Iris pigment epithelial cell (primary cell): Measurements from ENCODE around the gene PIN1.

Experiments used
- DNase-seq: peaks from one replicate; pipeline ENCODE4 v3.0.0-alpha.2; 2011; ENCODE audit warnings: low read depth

The PIN1 gene

DNA sequence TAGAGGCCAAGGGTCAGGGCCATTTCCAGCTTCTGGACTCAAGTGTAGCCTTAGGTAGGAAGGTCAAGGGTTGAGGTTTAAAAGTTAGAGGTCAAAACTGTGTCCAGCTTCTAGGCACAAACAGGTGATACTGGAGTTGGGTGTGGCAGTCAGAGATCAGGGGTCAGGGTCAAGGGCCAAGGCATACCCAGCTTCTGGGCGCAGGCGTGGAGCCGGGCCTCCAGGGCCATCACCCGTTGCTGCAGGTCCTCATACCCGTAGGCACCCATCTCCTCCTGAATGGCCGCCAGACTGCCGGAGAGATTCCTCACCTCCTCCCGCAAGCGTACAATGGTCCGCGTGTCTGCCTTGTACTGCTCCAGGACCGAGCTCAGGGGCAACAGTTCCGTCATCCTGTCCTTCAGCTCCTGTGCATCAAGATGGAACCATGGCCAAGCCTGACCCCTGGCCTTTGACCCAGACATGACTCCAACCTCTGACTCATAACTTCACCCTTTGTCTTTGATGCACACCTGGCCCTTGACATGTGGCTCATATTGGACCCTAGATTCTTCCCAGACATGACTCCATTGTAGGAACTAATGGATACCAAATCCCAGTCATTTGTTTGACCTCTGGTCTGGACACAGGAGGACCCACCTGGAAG is 22.1 kb downstream of the PIN1 start:
- DNase-seq, result no peak

DNA sequence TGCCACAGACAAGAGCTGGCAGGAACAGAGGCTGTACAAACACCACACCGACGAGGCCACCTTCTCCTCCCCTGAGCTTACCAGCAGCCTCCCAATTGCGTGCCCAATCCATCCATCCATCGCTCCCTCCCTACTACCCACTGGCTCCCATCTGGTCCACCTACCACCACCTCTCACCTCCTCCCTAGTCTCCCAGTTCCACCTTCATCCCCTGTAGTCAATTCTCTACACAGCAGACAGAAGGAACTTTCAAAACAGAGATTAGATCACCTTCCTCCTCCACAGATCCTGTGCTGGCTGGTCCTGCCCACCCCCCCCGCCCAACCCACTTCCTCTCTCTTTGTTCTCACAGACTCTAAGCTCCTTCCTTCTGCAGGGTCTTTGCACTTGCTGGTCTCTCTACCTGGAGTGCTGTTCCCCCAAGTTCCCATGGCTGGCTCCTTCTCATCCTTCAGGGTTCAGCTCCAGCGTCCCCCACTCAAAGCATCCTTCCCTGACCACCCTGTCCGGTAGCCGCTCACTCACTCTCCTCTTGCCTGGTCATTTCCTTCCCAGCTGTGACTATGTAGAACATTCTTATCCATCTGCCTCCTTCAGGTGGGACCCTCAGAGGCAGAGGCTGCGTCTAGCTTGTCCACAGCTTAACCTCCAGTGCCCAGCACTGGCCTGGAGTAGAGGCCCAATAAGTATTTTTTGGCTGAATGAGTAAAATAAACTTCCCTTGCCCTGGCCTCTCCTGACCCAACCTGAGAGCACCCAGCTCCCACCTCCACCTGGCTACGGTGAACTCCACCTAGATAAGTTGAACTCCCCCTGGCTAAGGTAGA is 23.0 kb downstream of the PIN1 start:
- no peak for DNase-seq

DNA sequence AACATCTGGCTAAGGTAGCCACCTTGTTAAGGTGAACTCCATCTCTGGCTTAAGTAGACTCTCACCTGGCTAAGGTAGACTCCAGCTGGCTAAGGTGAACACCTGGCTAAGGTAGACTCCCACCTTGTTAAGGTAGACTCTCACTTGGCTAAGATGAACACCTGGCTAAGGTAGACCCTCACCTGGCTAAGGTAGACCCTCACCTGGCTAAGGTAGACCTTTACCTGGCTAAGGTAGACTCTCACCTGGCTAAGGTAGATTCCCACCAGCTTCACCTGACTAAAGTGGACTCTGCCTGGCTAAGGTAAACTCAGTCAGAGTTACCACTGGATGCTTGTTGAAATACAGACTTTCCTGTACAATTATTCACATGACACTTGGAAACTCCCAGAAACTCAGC is 23.6 kb downstream of the PIN1 start:
- no peak for DNase-seq

DNA sequence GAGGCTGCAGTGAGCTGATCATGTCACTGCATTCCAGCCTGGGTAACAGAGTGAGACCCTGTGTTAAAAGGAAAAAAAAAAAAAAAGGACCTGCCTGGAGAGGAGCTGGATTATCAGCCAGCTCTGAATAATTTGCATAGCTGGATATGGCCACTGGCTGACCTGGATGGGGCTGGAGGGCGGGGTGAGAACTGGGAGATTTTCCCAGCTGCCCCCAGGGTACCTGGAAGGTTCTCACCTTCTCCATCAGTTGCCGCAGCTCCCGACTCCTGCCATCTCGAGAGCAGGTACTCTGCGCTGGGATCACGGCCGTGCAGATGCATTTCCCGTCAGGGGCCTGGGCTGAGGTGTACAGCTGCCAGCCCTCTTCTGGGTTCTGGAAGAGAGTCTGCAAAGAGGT is 25.3 kb downstream of the PIN1 start:
- no peak for DNase-seq

DNA sequence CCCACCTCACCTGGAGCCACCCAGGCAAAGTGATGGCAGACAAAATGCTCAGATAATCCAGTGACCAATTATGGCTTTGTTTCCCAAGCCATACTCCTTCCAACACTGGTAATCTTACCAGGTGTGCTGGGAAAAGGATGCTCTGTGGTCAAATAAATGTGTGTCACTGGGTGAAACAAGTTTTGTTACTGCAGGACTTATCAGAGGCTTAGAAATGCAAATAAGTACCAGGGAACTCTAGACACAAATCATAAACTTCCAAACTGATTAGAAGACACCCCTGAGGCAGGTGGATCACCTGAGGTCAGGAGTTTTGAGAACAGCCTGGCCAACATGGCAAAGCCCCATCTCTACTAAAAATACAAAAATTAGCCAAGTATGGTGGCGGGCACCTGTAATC is 26.4 kb downstream of the PIN1 start:
- DNase-seq, result no peak

DNA sequence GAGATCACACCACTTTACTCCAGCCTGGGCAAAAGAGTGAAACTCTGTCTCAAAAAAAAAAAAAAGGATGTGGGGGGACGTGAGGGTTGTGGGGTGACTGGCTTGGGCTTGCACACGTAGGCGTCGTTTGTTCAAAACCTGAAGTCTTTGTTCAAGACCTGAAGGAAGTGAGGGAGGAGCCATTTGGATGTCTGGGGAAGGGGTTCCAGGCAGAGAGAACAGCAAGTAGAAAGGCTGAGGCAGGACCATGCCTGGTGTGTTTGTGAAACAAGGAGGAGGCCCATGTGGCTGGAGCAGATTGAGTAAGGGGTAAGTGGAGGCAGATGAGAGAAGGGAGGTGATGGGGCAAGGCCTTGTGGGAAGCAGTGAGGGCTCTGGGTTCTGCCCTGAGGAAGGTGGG is 27.8 kb downstream of the PIN1 start:
- no peak for DNase-seq

DNA sequence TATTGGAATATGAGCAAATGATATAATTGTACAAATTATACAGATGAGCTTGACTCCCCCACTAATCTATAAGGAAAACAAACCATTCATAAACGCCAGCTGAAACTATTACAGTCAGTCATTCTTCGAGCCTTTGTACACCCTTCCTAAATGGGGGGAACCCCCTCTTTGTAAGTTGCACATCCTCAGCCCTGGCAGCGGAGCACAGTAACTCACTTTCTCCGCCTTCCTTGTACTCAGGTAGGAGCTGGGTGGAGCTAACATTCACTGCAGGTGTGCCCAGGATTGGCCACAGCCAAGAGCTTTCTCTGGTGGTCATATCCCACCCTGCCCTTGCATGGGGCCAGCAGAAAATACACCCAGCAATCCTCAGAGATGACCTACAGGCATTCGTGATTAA is 28.6 kb downstream of the PIN1 start:
- no peak for DNase-seq

DNA sequence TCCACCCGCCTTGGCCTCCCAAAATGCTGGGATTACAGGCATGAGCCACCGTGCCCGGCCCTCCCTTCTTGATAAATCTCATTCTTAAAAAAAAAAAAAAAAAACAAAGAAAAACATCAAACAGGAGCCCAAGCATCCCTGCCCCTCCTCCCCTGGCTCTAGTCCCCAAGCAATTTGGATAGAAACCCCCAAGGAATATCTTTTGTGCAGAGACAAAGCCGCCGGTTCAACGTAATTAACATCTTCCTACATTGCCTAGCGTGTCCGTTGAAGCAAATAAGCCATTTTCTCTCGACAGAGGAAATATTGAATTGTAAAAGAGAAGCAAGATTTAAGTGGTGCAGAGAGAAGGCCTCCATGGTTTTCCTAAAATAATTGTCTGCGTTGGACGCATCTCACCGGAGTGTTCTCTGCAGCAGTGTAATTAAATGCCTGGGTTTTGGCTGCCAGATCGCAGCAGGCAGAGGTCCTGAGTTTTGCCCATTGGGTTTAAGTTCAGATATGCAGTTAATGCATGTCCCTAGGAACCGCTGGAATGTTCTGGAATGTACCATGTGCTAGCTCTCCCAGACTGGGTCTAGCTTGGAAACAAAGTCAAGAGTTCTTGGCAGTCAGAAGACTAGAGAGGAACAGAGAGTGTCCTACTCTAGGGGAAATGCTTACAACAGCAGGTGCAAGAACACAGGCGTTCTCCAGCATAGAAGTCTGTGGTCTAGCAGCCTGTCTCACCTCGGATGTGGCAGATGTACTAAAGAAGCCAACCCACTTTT is 30.8 kb downstream of the PIN1 start:
- no peak for DNase-seq

DNA sequence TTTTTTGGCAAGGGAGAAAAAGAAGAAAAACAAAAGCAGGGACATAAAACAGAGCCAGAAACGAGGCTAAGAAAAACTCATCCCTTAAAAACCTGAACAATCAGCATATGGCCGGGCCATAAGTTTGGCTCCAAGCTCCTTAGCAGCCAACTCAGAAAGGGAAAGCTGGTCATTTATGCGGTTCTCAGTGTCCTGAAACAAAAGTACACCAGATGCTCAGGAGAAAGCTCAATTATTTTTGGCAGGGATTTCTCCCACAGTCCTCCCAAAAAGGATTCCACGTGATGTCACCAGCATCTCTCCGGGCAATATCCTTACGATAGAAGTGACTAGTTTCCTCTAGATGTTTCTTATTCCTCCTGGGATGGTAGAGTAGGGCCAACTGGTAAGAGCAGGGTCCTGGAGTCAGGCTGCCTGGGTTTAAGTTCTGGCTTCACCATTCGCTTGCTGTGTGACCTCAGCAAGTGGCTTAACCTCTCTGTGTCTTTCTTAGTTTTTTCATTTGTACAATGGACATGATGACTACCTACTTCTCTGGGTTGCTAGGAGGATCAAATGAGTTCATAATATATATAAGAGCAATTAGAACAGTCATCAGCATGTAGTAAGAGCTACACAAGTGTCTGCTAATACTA is 34.0 kb downstream of the PIN1 start:
- DNase-seq, result no peak

DNA sequence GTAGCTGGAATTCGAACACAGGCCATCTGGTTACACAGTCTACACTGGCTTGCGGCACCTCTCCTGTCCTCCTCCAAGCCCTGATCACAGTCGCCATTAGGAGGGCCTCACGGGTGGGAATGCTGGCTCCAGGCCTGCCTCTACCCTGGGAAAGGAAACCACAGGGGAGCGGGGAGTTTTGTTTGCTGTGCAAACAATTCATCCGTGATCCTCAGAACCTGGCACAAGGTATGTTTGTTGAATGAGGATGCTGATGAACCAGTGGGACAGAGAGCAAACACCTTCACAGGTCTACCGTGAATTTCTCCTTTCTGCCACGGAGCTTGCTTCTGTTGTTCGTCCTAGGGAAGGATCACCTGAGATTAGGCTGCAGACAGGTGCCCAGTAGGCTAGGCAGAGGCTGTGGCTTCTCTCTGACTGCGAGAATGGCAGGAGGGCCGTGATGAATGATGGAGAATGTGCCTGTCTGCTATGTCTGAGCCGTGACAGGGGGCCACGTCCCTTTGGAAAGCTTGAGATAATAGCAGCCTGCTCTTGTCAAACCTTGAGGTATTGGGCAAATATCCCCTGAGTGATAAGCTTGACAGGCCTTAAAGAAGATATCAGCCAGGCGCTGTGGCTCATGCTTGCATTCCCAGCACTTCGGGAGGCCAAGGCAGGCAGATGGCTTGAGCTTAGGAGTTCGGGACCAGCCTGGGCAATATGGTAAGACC is 36.7 kb downstream of the PIN1 start:
- no peak for DNase-seq

DNA sequence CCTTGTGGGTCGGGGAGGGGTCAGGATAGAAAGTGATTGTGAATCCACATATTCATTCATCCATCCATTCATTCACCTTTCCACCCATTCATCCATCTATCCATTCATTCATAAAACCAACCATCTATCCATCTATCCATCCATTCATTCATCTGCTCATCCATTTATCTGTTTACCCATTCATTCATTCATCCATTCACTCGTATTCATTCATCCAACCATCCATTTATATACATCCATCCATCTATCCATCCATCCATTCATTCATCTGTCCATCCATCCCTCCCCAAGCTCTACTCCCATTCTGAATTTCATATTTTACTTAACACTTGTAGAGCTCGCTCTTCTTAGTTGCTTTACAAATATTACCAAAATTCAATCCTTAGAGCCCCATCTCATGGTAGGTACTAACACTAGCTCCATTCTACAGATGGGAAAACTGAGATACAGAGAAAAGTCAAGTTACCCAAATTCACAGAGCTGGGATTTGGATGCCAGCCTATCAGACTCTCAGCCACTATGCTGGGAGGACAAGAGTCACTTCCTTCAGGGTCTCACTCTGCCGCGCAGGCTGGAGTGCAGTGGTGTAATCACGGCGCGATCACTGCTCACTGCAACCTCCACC is 37.6 kb downstream of the PIN1 start:
- no peak for DNase-seq

DNA sequence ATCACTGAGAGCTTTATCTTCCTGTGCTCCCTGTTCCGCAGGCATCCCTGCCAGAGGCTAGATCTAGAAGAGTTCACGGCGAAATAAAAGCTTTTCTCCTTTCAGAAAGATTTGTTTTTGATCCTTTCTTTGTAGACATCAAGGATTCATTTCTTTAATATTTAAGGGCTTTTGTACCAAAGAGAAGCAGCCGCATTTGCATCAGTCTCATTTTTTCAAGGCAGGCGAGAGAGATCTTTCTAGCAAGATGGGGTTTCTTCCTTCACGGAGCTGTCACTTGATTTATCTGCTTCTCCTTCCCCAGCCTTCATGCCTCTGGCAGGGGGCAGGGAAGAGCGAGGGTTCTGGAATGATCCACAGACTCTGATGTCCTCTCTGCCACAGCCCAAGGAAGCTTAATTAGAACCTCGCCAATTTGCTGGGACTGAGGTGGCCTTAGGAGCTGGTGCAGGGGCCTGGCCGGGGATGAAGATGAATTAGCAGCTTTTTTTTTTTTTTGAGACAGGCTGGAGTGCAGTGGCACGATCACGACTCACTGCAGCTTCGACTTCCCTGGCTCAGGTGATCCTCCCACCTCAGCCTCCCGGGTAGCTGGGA is 40.0 kb downstream of the PIN1 start:
- no peak for DNase-seq

DNA sequence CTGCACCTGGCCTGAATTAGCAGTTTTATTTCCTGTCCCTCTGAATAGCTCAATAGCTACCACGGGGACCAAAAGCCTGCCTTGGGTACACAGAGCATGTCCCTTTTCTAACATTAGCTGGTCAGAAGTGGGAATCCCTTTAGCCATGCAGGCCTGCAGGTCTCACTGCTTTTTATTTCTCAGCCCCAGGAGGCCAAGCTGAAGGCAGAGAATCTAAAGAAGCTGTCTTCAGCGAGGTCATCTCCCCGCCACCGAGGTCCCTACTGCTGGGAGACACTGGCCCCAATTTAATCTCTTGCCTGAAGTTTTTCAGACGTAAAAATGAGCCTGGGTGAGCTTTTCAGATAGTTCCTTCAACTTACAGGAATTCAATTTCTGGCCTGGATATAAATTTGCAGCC is 40.7 kb downstream of the PIN1 start:
- DNase-seq, result no peak

DNA sequence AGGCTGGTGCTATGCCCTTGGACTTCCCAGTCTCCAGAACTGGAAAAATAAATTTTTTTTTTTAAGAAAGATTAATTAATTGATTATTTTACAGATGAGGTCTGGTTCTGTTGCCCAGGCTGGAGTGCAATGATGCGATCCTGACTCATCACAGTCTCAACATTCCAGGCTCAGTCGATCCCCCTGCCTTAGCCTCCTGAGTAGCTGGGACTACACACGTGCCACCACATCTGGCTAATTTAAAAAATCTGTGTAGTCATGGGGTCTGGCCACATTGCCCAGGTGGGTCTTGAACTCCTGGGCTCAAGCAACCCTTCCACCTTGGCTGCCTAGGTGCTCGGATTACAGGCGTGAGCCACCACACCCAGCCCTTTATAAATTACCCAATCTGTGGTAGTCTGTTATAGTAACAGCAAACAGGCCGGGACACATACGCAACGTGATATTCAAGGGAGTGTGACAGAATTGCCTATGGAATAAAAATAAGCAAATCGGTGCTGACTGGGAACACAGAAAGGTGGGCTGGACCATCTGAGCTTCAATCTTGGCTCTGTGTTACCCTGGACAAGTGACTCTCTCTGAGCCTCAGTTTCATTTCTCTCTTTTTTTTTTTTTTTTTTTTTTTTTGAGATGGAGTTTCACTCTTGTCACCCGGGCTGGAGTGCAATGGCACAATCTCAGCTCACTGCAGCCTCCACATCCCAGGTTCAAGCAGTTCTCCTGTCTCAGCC is 42.8 kb downstream of the PIN1 start:
- DNase-seq, result peak; percentile 63

DNA sequence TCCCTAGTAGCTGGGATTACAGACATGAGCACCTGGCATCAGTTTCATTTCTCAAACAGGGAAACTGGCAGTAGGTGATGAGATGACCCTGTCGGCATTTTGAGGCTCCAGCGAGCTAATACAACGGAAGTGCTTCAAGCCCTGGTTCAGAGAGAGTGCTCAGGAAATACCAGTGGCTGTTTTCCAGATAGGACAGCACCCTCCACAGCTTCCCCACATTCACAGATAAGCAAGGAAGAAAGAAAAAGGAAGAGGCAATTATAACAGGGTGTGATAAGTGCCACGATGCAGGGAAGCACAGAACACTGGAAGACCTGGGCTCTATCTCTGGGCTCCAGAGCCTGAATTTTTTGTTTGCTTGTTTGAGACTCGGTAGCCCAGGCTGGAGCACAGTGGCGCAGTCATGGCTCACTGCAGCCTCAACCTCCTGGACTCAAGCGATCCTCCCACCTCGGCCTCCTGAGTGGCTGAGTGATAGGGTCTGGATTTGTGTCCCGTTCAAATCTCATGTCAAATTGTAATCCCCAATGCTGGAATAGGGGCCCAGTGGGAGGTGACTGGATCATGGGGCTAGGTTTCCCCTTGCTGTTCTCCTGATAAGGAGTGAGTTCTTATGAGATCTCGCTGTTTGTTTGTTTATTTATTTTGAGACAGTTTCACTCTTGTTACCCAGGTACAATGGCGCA is 43.5 kb downstream of the PIN1 start:
- DNase-seq, result peak; percentile 44

DNA sequence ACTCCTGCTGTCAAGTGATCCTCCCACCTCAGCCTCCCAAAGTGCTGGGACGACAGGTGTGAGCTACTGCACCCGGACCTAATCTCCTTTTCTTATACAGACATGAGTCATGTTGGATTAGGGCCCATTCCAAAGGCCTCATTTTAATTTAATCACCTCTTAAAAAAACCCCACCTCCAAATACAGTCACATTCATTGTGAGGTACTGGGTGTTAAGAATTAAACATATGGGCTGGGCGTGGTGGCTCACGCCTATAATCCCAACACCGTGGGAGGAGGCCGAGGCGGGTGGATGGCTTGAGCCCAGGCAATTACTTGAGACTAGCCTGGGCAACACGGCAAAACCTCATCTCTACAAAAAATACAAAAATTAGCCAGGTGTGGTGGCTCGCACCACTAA is 46.6 kb downstream of the PIN1 start:
- DNase-seq, result no peak

DNA sequence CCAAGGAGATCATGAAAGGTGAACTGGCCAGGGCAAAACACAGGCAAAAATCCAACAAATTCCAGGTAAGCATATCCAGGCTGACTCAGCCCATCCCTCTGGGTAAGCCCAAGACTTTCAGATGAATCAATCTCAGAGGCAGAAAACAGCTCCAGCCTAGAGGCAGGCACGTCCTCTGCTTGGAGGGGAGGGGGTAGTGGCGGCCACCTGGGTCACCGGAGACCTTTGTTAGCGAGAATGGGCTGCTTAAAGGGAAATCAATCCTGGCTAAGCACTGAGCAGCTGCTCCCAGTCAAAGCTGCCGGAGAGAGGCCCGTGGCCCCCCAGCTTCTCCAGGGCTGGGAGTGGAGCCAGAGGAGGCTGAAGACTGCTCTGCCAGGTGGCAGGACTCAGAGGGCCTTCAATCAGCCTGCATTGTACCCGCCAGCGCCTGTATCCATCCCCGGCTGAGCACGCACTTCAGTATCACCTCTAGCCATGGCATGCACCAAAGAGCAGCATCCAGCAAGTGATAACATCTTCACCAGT is 48.2 kb downstream of the PIN1 start:
- no peak for DNase-seq

DNA sequence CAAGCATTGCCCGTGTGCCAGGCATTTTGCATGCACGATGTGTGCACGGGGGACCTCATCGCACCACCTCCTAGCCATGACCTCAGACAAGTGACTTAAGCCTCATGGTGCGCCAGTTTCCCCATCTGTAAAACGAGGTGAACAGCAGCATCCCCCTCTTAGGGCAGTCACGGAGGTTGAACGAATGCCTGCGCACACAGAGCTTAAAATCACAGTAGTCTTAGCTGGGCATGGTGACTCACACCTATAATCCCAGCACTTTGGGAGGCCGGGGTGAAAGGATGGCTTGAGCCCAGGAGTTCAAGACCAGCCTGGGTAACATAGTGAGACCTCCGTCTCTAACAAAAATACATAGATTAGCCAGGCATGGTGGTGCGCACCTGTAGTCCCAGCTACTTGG is 48.6 kb downstream of the PIN1 start:
- no peak for DNase-seq

DNA sequence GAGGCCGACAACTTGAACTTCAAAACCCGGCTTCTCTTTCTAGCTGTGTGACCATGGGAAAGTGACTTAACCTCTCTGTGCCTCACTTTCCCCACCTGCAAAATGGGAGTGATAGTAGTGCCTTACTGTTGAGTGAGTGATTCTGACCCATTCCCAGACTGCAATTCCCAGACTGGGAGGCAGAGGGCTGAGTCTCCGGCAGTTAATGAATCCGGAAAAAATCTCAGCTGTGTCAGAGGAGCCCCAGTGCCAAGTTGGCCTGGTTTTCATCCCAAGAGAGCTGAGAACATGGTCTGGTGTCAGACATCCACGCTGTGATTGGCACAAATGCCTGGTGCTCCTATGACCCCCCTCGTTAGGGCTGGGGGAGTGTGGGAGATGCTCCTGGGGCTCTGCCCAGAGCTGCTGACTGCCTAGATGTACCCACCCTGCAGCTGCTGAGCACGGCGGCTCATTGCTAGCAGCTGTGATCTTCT is 50.0 kb downstream of the PIN1 start:
- peak; percentile 10 for DNase-seq
